T-helper 1 cell treated with Interleukin-12 subunit alpha and Interleukin-12 subunit beta and Interleukin-4 antibody, amounts not matched to agents 30 μg/mL and 1 μg/mL, for 36 hours (primary cell): ENCODE data around the gene SERPINB4.

Experiments
- H3K27ac Mint-ChIP-seq: one replicate; pipeline ENCODE4 v1.8.0; 2021; ENCODE audit warnings: mild to moderate bottlenecking, mixed read lengths
- H3K27me3 Mint-ChIP-seq: one replicate; pipeline ENCODE4 v1.8.0; 2021; ENCODE audit warnings: low read depth, mixed read lengths
- H3K36me3 Mint-ChIP-seq: one replicate; pipeline ENCODE4 v1.8.0; 2021; ENCODE audit warnings: low read depth, mixed read lengths
- H3K4me1 Mint-ChIP-seq: one replicate; pipeline ENCODE4 v1.8.0; 2021; ENCODE audit warnings: low read depth, mixed read lengths
- H3K4me3 Mint-ChIP-seq: one replicate; pipeline ENCODE4 v1.8.0; 2021; ENCODE audit warnings: mild to moderate bottlenecking, moderate library complexity, mixed read lengths
- H3K9me3 Mint-ChIP-seq: one replicate; pipeline ENCODE4 v1.8.0; 2021; ENCODE audit warnings: mixed read lengths

SERPINB4 gene

DNA sequence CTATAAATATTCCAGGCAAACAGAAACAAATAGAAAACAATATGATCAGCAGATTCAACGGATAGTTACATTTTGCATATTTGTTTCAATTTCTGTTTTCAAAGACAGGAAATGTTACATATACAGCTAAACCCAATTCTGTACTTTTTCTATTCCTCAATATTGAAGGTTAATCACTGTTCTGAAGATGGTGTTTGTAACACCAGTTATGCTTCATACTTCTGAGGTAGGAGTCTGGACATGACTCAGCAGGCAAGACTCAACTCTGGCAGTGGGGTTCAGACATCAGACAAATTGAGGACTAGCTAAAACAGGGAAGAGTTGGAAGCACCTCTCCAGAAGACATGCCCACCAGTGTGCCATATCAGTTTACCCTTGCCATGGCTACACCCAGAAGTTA is 40.3 kb downstream of the SERPINB4 start:
- H3K27me3 Mint-ChIP-seq: no peaks in the 10 kb centered on the region
- H3K27ac Mint-ChIP-seq: no peak overlapping the region
- H3K9me3 Mint-ChIP-seq: no peaks in the 10 kb centered on the region
- H3K4me3 Mint-ChIP-seq: no peak overlapping the region
- no peaks in the 10 kb centered on the region for H3K36me3 Mint-ChIP-seq
- no peaks in the 10 kb centered on the region for H3K4me1 Mint-ChIP-seq

GRCh38 chr18:63603355-63603754 is 40.7 kb downstream of the SERPINB4 start:
- Mint-ChIP-seq H3K9me3 (no peaks in the 10 kb centered on the region), H3K27ac (no peak overlapping the region), H3K4me3 (no peak overlapping the region), H3K27me3 (no peaks in the 10 kb centered on the region), H3K36me3 (no peaks in the 10 kb centered on the region), H3K4me1 (no peaks in the 10 kb centered on the region)

GRCh38 chr18:63596964-63597363 is 47.1 kb downstream of the SERPINB4 start:
- H3K36me3 Mint-ChIP-seq: no peaks in the 10 kb centered on the region
- H3K27me3 Mint-ChIP-seq: no peaks in the 10 kb centered on the region
- H3K9me3 Mint-ChIP-seq: no peaks in the 10 kb centered on the region
- no peak overlapping the region for H3K4me3 Mint-ChIP-seq
- H3K27ac Mint-ChIP-seq: no peak overlapping the region
- H3K4me1 Mint-ChIP-seq: no peaks in the 10 kb centered on the region

GRCh38 chr18:63592471-63592870 is 51.6 kb downstream of the SERPINB4 start:
- H3K27ac Mint-ChIP-seq: no peak overlapping the region
- no peaks in the 10 kb centered on the region for H3K9me3 Mint-ChIP-seq
- H3K4me3 Mint-ChIP-seq: no peak overlapping the region
- H3K27me3 Mint-ChIP-seq: peaks cover 4% of the 10 kb centered on the region
- no peaks in the 10 kb centered on the region for H3K36me3 Mint-ChIP-seq
- no peaks in the 10 kb centered on the region for H3K4me1 Mint-ChIP-seq

DNA sequence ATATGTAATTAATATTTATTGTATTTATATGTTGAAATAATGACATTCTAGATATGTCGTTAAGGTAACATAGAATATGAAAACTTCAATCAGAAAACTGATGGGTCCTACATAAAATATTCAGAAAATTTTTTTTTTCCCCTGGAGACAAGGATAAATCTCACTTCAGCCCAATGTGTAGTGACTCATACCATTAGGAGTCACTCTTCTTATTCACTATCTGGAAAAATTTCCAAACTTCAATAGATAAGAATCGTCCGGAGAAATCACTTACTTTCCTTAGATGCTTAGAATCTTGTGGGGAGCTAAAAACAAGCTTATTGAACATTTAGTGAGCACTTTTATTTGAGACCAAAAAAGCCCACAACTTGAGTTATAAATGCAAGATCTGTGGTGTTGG is 52.3 kb downstream of the SERPINB4 start:
- Mint-ChIP-seq H3K27ac (no peak overlapping the region), H3K36me3 (no peaks in the 10 kb centered on the region), H3K9me3 (no peaks in the 10 kb centered on the region), H3K4me3 (no peak overlapping the region), H3K27me3 (peaks cover 4% of the 10 kb centered on the region), H3K4me1 (no peaks in the 10 kb centered on the region)

GRCh38 chr18:63590966-63591695 is 52.9 kb downstream of the SERPINB4 start:
- no peaks in the 10 kb centered on the region for H3K4me1 Mint-ChIP-seq
- H3K9me3 Mint-ChIP-seq: no peaks in the 10 kb centered on the region
- H3K27ac Mint-ChIP-seq: no peak overlapping the region
- H3K27me3 Mint-ChIP-seq: peaks cover 4% of the 10 kb centered on the region
- H3K4me3 Mint-ChIP-seq: no peak overlapping the region
- H3K36me3 Mint-ChIP-seq: no peaks in the 10 kb centered on the region

DNA sequence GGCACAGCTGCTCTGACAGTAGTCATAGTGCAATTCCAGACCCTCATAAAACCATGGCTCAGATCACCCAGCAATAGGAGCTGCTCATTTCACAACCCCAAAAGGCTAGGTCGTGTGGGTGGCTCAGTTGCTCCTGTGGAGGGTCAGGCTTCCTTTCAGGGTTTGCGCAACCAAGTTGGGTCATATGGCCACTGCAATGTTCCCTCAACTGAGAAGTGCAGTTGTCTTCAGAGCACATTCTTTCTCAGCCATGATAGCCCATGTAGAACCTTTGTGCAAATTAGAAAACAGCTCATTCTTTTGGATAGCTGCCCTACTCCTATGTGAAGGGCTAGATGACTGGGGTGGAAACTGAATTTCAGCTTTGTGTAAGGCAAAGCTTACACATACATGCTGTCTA is 53.7 kb downstream of the SERPINB4 start:
- Mint-ChIP-seq H3K9me3 (no peaks in the 10 kb centered on the region), H3K4me3 (no peak overlapping the region), H3K4me1 (no peaks in the 10 kb centered on the region), H3K36me3 (no peaks in the 10 kb centered on the region), H3K27ac (no peak overlapping the region), H3K27me3 (peaks cover 4% of the 10 kb centered on the region)

- H3K9me3 Mint-ChIP-seq: no peaks in the 10 kb centered on the region
- H3K27ac Mint-ChIP-seq: no peak overlapping the region
- H3K4me3 Mint-ChIP-seq: no peak overlapping the region
- H3K4me1 Mint-ChIP-seq: no peaks in the 10 kb centered on the region
- H3K36me3 Mint-ChIP-seq: no peaks in the 10 kb centered on the region
- peaks cover 4% of the 10 kb centered on the region for H3K27me3 Mint-ChIP-seq
Observed at GRCh38 chr18:63588909-63589308, 55.1 kb downstream of the SERPINB4 start.
